Epithelial cell of prostate (primary cell): ENCODE measurements around the gene TBL1XR1.
"Not testable (repeated sequence)": the region's sequence is repeated elsewhere in the genome, so short reads cannot be mapped to it uniquely, and the experiment has no call there.

Experiments
- DNase-seq: peaks from one replicate; pipeline ENCODE4 v3.0.0-alpha.2; 2011; ENCODE audit warnings: low read depth, low spot score
- H3K27ac ChIP-seq: fragments of 450-650 bp; 2 replicates; pipeline ENCODE4 v1.5.1; 2017; ENCODE audit warnings: mild to moderate bottlenecking

Gene TBL1XR1

DNA sequence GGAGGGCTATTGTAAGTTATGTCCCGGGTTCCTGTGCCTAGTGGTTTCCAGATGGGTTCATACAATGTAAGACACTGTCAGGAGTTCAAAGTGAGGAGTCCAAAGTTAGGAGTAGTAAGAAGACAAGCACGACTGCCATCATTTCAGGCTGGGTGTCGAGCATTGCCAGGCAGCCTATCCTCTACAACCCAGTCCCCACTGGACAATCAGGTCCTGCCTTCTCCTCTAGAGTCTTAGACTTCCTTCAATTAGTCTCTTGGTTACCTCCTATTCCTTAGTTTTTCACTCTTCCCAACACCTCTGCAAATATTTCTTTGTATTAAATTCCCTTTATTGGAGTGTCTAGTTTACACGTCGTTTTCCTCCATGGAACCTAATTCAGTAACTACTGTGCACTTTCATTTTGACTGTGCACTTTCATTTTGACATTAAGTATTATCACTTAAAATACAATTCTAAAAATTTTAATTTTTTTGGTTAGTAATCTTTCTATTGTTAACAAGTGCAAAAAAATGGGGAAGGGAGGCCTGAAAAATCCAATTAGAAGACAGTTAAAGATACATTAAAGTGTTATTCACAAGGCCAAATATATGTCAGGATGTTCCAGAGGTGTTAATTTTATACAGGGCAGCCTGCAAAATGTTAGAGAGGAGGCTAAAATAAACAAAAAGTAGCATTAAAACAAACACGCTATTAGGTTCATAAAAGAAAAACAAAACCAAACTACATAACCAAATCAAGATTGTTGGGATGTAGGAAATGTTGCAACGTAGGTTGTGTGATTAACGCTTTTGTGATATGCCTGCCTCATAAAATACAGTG lies 155.3 kb downstream of the TBL1XR1 start:
- peak overlapping the region; percentile 33 for H3K27ac ChIP-seq
- DNase-seq = no peak

DNA sequence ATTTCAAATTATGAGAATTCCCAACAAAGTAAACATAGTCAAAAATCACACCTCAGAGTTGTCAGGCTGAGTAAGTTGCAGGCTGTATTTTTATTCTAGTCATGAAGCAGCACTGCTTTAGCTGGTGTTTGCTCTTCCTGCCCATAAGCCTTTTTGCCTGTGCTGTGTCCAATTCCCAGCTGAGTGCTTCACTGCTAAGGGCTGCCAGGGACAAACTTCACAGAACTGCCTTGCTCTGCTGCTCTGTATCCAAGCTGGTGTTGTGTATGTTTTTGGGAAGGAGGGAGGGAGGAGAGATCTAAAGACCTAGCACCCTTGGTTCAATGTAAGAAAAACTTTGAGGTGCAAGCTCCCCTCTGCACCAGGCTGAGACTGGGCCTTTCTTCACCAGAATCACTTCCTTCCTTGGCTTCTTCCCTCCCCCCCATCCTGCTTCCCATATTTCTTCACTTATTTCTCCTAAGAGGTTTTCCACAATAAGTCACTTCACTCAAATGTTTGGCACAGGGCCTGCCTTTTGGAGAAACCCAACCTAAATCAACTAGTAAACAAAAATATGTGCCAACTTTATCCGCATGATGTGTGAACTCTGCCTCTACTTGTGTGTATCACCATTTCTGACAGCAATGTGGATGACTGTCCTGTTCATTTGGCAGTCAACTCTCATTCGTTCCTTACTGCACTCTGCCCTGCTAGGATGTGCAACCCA lies 156.1 kb downstream of the TBL1XR1 start:
- no peak for DNase-seq
- H3K27ac ChIP-seq = peak overlapping the region; percentile 33

DNA sequence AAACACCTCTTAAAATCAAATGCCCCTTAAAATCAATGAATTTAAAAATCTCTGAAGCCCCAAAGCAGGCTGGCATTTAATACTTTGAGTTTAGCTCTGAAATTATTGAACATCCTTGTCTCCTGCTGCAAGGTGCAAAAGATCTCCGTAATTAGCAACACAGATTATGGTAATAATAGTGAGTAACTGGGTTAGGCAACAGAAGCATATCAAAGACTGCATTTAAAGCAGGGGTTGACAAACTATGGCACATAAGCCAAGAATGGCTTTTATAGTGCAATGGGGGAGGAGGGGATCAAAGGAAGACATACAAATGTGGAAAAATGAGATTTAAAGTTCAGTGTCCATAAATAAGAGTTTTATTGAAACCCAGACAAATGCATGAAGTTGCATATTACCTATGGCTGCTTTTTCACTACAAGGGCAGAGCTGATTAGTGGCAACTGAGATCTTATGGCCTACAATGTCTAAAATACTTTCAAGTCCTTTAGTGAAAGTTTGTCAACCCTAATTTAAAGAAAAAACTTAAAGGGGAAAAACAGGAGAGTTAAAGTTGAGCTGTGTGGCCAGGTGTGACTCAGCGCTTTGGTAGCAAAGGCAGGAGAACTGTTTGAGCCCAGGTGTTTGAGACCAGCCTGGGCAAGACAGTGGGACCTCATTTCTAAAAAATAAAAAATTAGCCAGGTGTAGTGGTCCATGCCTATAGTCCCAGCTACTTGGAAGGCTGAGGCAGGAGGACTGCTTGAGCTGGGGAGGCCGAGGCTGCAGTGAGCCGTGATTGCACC lies 157.6 kb downstream of the TBL1XR1 start:
- DNase-seq = no peak

DNA sequence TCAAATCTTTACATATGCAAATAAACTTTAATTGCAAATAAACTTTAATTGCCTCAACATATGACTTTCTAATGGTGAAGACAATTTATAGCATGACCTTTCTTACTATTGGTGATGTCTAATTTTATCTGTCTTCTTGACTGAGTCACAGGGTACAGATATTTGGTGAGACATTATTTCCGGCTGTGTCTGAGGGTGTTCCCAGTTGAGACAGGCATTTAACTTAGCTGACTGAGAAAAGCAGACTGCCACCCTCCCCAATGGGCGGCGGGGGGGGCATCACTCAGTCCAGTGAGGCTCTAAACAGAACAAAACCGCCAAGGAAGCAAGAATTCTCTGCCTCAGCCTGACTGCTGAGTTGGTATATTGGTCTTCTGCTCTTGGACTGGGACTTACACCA lies 160.0 kb downstream of the TBL1XR1 start:
- no peak for DNase-seq
- H3K27ac ChIP-seq = no peak overlapping the region

More for the DNA sequence above, 157.6 kb downstream of the TBL1XR1 start:
- peak overlapping the region; percentile 33 for H3K27ac ChIP-seq

DNA sequence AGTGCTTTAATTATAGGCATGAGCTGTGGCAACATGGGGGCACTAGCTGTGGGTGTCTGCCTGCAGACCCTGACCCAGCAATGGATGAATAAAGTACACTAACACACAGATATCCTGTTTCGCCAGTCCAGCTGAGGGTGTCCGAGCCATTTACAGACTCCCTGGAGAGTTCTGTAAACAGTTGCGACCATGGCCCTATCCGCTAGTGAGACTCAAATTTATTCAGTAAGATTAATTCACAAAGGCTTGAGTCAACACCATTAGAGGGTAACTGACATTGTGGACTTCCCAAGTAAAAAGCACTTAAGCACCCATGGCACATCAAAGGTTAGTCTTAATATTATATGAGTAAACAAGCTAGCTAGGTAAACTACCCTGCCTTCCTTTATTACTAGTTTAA lies 161.6 kb downstream of the TBL1XR1 start:
- no peak for DNase-seq

DNA sequence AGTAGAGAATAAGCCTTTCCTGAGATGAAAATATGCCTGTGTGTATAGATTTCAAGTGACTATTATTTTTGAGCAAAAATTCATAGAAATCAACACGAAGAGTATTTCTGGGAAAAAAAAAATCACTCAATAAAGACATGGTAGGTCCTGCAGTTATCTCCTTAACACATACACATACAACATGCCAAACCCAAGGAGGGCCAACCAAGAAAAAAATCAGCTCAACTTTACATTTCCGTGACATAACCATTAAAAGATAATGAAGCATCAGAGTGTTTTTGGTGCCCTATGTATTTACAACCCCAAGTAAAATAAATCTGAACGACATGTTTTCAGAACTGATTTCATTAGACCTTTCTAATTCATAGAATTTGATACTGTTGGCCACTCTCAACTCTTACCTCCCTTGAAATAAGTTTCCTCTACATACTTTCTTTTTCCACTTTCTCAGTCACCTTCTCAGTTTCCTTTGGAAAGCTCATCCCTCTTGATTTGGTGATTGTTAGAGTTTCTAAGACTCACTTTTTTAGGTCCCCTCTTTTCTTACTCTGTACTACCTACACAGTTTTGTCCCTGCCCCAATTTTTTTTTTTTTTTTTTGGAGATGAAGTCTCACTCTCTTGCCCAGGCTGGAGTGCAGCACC lies 162.3 kb downstream of the TBL1XR1 start:
- H3K27ac ChIP-seq = no peak overlapping the region
- DNase-seq = no peak

More for the DNA sequence above, 161.6 kb downstream of the TBL1XR1 start:
- no peak overlapping the region for H3K27ac ChIP-seq

DNA sequence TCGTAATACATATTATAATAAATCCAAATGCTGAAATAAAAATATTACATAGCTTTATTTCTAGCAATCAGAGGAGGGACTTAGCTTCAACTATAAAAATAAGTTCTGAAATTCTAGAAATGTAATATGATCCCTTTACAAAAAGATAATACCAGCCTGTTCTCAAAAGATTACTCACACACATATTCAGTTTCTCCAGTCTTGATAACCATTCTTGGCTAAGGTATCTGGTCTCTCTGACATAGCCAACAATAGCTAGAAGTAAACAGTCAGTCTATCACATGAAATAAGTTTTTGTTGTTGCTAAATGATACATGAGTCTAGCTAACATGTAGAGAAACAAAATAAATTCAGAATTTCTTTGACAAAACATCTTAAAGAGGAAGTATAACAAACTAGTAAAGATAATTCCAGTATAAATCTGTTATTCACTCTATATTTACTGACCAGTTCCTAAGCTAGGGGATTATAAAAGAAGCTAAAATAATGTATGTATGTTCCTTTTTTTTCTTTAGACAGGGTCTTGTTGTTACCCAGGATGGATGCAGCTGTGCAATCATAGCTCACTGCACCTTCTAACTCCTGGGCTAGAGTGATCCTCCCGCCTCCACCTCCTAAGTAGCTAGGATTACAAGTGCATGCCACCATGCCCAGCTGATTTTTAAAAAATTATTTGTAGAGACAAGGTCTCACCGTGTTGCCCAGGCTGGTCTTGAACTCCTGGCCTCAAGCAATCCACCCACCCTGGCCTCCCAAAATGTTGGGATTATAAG lies 170.6 kb downstream of the TBL1XR1 start:
- no peak overlapping the region for H3K27ac ChIP-seq
- DNase-seq = no peak

DNA sequence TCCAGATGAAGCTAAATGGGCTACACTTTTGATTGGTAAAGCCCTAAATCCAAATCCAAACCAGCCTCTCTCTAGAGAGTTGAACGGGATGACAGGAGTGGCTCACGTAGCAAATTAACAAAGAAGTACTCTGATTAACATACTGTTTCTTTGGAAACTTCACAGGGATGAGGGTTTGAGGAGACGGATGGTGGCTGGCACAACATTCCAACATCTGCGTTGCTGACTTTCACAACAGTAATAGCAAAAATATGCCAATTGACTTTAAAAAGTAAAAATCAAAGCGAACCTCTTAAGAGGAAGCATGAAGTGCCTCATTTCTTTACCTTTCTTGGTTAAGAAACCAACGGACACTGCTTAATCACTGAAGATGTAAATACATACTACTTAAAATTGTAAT lies 181.4 kb downstream of the TBL1XR1 start:
- no peak overlapping the region for H3K27ac ChIP-seq
- DNase-seq = no peak

DNA sequence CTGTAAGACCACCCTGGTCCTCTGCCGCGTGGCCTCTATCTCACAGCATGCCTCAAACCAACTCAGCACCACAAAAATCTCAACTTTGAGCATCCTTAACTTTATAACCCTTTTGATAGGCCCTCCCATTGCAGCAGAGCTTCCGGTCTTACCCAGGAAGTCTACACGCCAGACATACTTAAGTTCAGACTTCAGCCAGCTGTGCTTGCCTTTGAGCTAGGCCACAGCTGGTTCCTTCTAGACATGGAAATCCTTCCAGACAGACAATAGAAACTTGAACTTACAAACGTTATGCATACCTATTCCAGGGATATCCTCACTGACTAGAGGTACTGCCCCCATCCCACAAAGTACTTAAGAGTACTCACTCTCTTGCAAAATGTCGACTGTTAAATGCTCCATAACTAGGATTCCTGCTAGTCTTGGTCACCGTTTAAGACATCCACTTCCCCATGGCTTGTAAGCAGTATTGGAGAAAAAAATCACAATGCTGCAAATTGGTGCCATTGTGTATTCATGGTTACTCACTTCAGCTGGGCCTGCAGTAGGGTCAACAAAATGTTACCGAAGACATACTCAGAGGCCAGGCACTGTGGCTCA lies 183.5 kb downstream of the TBL1XR1 start:
- no peak overlapping the region for H3K27ac ChIP-seq
- no peak for DNase-seq

DNA sequence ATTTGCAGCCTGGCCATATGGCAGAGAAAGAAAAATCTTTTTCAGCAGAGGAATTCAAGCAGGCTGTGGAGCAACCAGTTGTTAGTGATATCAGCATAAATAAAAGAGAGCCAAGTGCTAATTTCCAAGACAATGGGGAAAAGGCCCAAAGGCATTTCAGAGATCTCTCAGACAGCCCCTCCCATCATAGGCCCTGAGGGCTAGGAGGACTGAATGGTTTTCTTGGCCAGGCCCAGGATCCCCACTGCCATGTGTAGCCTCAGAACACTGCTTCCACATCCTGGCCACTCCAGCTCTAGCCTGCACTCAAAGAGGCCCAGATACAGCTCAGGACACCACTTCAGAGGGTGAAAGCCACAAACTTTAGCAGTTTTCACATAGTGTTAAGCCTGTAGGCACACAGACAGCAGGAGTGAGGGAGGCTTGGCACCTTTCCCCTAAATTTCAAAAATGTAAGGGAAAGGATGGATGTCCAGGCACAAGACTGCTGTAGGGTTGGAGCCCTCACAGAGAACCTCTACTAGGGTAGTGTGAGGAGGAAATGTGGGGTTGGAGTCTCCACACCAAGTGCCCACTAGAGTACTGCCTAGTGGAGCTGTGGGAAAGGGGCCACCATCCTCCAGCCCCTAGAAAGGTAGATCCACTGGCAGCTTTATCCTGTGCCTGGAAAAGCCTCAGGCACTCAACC lies 191.4 kb downstream of the TBL1XR1 start:
- DNase-seq = no peak
- no peak overlapping the region for H3K27ac ChIP-seq

DNA sequence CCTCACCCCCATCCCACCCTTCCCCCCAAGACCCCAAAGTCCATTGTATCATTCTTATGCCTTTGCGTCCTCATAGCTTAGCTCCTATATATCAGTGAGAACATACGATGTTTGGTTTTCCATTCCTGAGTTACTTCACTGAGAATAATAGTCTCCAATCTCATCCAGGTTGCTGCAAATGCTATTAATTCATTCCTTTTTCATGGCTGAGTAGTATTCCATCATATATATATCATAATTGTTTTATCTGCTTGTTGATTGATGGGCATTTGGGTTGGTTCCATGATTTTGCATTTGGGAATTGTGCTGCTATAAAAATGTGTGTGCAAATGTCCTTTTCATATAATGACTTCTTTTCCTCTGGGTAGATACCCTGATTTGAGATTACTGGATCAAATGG lies 197.1 kb downstream of the TBL1XR1 start:
- H3K27ac ChIP-seq, DNase-seq: not testable (repeated sequence)

DNA sequence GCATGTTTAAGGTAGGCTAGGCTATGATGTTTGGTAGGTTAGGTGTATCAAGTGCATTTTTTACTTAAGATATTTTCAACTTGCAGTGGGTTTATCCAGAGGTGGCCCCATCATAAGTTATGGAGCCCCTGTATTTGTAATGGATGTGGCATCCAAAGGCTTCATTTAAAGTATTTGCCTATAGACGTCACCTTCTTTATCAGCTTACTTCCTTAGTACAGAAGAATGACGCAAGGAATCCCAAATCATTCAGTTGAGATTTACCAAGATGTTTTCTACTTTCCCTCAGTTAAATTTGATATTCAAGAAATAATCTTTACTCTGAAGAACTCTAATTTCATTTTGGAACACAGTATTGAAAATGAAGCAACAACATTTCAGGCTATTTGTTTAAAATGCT lies 201.3 kb downstream of the TBL1XR1 start:
- no peak for DNase-seq
- H3K27ac ChIP-seq = no peak overlapping the region

DNA sequence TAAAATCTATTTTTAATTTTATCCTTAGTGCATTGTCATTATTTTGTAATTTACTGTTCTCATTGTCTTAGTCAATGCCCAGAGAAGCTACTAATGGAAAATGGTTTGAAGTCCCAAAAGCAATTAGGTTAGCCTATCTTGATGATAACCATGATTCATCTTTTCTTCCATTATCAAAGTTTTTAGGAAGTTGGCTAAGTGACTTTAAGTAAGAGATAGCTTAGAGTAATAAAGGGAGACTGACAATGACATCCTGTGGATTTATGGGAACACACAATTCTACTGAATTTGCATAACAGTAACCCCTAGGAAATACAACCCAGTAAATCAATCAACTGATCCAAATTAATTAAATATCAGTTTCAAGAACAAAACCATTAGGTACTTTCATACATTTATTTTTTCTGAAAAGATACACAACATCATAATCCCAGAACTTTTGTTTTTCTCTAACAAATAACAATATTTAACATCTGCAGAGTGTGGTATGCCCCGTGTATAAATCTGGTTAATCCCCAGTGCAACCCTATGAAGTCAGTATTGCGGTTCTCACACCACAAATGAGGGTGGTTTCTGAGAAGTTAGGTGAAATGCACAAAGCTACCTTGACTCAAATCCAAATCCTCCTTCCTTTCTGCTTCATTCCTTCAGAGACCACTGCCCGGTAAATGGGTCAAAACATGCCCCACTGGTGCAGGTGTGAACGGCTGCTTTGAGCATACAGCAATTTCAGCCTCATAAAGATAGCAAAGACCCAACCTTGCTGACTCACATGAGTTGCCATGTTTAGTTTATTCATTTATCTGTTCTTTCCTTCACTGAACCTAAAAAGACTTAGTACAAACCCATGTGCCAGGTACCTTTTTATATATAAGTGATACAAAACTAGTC lies 202.1 kb downstream of the TBL1XR1 start:
- no peak for DNase-seq
- H3K27ac ChIP-seq = no peak overlapping the region

DNA sequence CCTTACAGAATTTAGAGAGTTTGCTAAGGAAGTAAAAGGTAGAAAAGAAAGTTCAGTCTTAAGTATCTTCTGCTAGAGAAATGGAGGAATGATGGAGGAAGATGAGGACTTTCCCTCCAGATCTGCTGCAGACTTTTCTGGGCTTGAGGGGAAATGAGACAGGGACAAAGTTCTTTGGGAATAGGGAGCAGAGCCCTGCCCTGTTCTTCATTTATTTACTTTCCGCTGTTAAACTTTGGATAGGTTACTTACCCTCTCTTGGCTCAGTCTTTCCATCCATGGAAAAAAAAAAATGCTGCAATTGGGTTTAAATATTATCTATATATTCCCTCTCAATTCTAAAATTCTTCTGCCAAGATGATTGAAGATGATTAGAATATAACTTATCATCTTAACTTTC lies 202.9 kb downstream of the TBL1XR1 start:
- DNase-seq = no peak
- no peak overlapping the region for H3K27ac ChIP-seq

DNA sequence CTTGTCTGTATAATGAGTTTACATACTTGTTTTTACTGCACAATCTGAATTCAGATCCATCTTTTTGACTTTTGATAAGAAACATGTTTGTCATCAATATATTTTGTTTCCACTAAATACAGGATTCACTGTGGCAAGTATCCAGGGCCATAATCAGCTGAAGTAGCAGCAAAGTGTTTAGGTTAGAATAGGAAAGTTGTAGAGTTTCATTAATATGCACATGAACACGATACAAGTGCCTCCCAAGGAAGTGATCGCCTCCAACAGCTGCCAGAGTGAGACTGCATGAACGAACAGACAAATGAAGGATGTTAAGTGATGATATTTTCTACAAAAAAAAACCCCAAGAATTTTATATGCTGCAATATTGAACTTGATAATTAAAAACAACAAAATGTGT lies 204.3 kb downstream of the TBL1XR1 start:
- no peak overlapping the region for H3K27ac ChIP-seq
- DNase-seq = no peak

DNA sequence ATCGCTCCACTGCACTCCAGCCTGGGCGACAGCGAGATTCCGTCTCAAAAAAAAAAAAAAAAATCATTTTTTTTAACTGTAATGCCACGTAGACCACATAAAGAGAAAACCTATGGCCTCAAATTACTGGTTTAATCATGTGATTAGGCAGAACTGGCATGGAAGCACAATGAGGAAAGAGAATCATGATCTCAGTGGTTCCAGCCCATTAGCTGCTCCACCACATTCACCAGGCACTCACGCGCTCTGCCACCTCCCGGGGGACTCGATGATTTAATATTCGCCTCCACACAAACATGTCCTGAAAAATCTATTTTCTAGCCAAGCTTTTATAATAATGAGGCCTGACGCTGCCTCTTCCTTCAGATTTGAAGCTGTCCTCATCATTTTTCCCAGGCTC lies 204.7 kb downstream of the TBL1XR1 start:
- no peak overlapping the region for H3K27ac ChIP-seq
- no peak for DNase-seq

DNA sequence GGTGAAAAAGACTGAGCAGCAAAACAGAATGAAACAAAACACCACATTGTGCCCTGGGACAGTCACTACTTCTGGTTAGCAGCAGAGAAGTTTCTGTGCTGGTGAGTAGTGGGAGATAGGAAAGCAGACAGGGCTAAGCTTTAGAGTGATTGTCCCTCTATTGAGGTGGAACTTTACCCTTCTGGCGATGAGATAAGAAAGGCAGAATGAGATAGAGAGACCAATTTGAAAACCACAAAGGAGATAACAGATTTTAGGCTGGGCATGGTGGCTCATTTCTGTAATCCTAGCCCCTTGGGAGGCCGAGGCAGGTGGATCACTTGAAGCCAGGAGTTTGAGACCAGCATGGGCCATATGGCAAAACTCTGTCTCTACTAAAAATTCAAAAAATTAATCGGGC lies 208.5 kb downstream of the TBL1XR1 start:
- no peak for DNase-seq
- no peak overlapping the region for H3K27ac ChIP-seq
